Mesothelial cell of epicardium (in vitro differentiated cells): ENCODE data around the gene HOXB1. TPM values are rescaled to one million over a fixed set of nuclear protein-coding genes. Genes with fewer than 3 reads are reported as not detected.

Experiments
- DNase-seq, 2 experiments: peaks; one replicate each; pipeline ENCODE4 v3.0.0; 2021; ENCODE audit warnings: low spot score in 2 of 2; ENCODE audit not compliant: unreplicated experiment in 2 of 2
- H3K27ac Mint-ChIP-seq: 2 replicates; pipeline ENCODE4 v1.8.0; 2021; ENCODE audit warnings: mixed read lengths
- H3K27me3 Mint-ChIP-seq: 2 replicates; pipeline ENCODE4 v1.8.0; 2021; ENCODE audit warnings: low read depth, mixed read lengths
- H3K36me3 Mint-ChIP-seq: 2 replicates; pipeline ENCODE4 v1.8.0; 2021; ENCODE audit warnings: mixed read lengths
- H3K4me1 Mint-ChIP-seq: 2 replicates; pipeline ENCODE4 v1.8.0; 2021; ENCODE audit warnings: mixed read lengths
- H3K4me3 Mint-ChIP-seq: 2 replicates; pipeline ENCODE4 v1.8.0; 2021; ENCODE audit warnings: mild to moderate bottlenecking, moderate library complexity, mixed read lengths
- H3K9me3 Mint-ChIP-seq: 2 replicates; pipeline ENCODE4 v1.8.0; 2021; ENCODE audit warnings: mixed read lengths
- total RNA-seq: library from RNA; stranded (reverse); gene quantifications from 3 replicates; pipeline ENCODE4 v1.2.1, GENCODE V29; 2021
- TF ChIP-seq, protein P1 (sequence below): fragments of 200-600 bp; sonication (generic); IDR thresholded peaks from one replicate; pipeline ENCODE4 v1.5.0; 2021; ENCODE audit warnings: antibody characterized with exemption; ENCODE audit not compliant: unreplicated experiment

HOXB1 gene
- total RNA-seq, 1 donor from 2014 or later = 0.25 TPM

- H3K9me3 Mint-ChIP-seq = no peaks in the 10 kb centered on the region
- H3K27me3 Mint-ChIP-seq = no peaks in the 10 kb centered on the region
- H3K27ac Mint-ChIP-seq = peak overlapping the region; percentile 23
- TF ChIP-seq, protein P1, sequence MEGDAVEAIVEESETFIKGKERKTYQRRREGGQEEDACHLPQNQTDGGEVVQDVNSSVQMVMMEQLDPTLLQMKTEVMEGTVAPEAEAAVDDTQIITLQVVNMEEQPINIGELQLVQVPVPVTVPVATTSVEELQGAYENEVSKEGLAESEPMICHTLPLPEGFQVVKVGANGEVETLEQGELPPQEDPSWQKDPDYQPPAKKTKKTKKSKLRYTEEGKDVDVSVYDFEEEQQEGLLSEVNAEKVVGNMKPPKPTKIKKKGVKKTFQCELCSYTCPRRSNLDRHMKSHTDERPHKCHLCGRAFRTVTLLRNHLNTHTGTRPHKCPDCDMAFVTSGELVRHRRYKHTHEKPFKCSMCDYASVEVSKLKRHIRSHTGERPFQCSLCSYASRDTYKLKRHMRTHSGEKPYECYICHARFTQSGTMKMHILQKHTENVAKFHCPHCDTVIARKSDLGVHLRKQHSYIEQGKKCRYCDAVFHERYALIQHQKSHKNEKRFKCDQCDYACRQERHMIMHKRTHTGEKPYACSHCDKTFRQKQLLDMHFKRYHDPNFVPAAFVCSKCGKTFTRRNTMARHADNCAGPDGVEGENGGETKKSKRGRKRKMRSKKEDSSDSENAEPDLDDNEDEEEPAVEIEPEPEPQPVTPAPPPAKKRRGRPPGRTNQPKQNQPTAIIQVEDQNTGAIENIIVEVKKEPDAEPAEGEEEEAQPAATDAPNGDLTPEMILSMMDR = no peak
- H3K36me3 Mint-ChIP-seq = peaks cover 2% of the 10 kb centered on the region
- no peak for DNase-seq
- H3K4me3 Mint-ChIP-seq = no peak overlapping the region
- peaks cover 67% of the 10 kb centered on the region for H3K4me1 Mint-ChIP-seq
Observed at GRCh38 chr17:48532261-48532660, 1.4 kb upstream of the HOXB1 start.

DNA sequence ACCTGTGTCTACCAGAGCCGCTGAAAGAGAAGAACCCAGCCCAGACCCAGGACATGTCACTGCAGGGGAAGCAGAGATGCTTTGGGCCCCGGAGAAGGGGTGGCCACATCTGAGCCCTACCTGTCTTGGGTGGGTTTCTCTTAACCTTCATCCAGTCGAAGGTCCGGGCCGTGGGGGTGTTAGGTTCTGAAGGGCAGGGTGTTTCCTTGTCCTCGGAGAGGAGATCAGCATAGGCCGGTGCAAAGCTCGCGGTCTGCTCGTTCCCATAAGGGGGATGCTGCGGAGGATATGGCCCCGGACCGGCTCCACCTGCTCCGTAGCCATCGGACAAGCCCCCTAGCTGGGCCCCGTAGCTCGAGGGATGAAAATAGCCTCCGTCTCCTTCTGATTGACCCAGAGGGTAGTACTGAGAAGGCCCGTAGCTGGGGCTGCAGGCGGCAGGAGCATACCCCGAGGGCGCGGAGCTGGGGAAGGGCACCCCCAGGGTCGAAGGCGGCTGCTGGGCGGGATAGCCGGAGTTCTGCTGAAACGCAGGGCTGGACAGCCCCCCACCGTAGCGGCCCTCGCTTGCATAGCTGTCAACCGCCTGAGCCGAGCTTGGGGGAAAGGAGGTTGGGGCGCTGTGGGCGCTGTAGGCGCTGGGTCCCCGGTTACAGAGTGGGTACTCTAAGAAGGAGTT lies 464 bp downstream of the HOXB1 start:
- Mint-ChIP-seq H3K4me3 (peak overlapping the region; percentile 10), H3K27ac (peak overlapping the region; percentile 39), H3K4me1 (peaks cover 77% of the 10 kb centered on the region), H3K9me3 (no peaks in the 10 kb centered on the region), H3K36me3 (no peaks in the 10 kb centered on the region), H3K27me3 (no peaks in the 10 kb centered on the region)
- no peak for DNase-seq
- TF ChIP-seq, protein P1 = no peak

DNA sequence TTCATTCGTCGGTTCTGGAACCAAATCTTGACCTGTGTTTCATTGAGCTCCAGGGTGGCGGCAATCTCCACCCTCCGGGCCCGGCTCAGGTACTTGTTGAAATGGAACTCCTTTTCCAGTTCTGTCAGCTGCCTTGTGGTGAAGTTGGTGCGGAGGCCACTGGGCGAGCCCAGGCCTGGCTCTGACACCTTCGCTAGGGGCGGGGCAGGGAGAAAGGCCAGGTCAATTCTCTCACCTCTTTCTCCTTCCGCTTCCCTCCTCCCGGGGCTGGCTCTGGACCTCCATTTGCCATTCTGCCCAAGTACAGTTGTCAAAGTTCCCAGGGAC lies 1.2 kb downstream of the HOXB1 start:
- TF ChIP-seq, protein P1 = no peak
- Mint-ChIP-seq H3K9me3 (no peaks in the 10 kb centered on the region), H3K4me1 (peaks cover 83% of the 10 kb centered on the region), H3K36me3 (no peaks in the 10 kb centered on the region), H3K27ac (peak overlapping the region; percentile 77), H3K4me3 (peak overlapping the region; percentile 10), H3K27me3 (no peaks in the 10 kb centered on the region)
- DNase-seq = no peak

DNA sequence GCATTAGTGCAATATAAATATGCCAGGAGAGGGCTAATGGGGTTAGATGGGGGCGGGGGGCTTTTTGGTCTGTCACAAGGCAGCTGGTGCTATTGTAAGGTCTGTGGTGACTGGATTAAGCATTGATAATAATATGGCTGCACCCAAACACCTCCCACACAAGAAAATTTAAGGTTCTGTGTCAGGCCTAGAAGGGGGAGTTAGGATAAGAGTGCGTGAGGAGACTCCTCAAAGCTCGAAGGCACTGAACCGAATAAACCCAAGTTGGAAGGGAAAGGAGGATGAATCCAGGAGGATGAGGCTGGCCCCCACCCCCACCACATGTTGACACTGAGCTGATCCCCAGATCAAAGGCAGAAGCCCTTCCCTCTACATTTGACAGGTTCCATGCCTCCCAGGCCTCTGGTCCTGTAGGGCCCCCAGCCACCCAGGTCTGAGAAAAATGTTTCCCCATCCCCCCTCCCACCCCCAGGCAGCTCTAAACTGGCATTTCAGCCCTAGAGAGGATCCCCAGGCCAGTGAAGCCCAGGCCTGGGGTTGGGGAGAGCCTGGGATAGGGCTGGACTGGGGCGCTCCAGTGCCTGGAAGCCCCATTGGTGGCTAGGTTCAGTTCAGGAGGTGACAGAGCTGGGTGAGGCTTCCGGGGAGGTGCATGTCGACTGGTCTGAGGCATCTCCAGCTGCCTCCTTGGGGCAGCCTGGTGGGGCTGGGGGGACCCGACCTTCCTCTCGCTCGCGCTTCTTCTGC lies 1.7 kb downstream of the HOXB1 start:
- TF ChIP-seq, protein P1 = no peak
- peaks cover 84% of the 10 kb centered on the region for H3K4me1 Mint-ChIP-seq
- H3K27me3 Mint-ChIP-seq = no peaks in the 10 kb centered on the region
- DNase-seq = no peak
- no peak overlapping the region for H3K4me3 Mint-ChIP-seq
- H3K9me3 Mint-ChIP-seq = no peaks in the 10 kb centered on the region
- no peaks in the 10 kb centered on the region for H3K36me3 Mint-ChIP-seq
- H3K27ac Mint-ChIP-seq = peak overlapping the region; percentile 99

DNA sequence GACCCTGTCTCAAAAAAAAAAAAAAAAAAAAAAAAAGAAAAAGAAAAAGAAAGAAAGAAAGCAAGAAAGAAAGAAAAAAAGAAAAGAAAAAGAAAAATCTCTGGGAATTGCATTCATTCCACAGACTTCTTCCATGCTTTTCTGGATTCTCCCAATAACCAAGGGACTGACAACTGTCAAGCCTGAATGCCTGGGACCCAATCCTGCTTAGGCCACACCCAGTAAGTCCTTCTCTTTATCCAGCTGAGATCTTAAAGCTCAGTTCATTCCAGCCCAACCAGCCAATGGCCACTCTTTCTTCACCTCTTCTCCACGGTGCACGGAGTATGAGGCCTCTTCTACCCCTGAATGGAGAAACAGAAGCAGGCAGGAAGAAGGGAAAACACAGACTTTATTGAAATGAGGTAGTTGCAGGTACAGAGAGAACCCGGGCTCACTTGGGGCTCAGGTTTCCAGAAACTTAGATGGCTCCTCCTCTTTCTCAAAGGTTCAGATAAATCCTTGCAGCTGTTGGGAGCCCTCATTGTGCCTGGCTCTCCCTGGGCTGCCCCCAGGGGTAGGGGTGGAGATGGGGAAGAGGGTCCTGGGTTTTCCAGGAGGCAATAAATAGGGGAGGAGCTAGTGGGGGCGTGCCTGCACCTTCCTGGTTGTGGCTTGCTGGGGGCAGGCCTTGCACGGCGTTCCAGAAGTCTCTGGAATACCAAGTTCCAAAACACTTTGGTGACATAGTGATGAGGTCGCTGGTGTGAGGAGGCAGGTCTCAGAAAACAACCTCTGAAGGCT lies 2.5 kb downstream of the HOXB1 start:
- peaks cover 87% of the 10 kb centered on the region for H3K4me1 Mint-ChIP-seq
- H3K27ac Mint-ChIP-seq = peak overlapping the region; percentile 99
- H3K4me3 Mint-ChIP-seq = peak overlapping the region; percentile 70

More for the DNA sequence above, 2.5 kb downstream of the HOXB1 start:
- DNase-seq = no peak
- H3K36me3 Mint-ChIP-seq = no peaks in the 10 kb centered on the region
- H3K27me3 Mint-ChIP-seq = no peaks in the 10 kb centered on the region
- TF ChIP-seq, protein P1 = no peak
- no peaks in the 10 kb centered on the region for H3K9me3 Mint-ChIP-seq
